HepG2 (cell line): ENCODE results near the gene ZNF563. TPM values are rescaled to one million over a fixed set of nuclear protein-coding genes. Genes with fewer than 3 reads are reported as not detected.

ENCODE experiments used
- ATAC-seq: fragments of 200-7000 bp; cut with Tn5 transposase; 3 replicates; pipeline ENCODE4 v1.9.1; 2020; ENCODE audit warnings: mild to moderate bottlenecking, moderate library complexity
- BruUV-seq: library from RNA; stranded (reverse); fragments of 400-500 nt; replicated peaks from 2 replicates; lab custom pipeline; 2021; lab: Mats Ljungman, UMichigan
- CTCF ChIA-PET: fragments of 300-600 bp; formaldehyde crosslinking; extraction: SDS; loops from one replicate; lab custom pipeline; 2021; ENCODE audit warnings: low total read pairs, inconsistent platforms, low intra/inter-chr PET ratio; lab: Yijun Ruan, JAX
- POLR2A ChIA-PET: fragments of 350-600 bp; sonication (Branson Sonifier 250); formaldehyde crosslinking; loops from one replicate; lab custom pipeline; 2020; ENCODE audit warnings: antibody characterized with exemption, inconsistent platforms; lab: Yijun Ruan, JAX
- DNase-seq: peaks from one replicate; pipeline ENCODE4 v3.0.0-alpha.2; 2015; ENCODE audit warnings: low spot score
- FAIRE-seq: peaks from 3 replicates; lab custom pipeline; 2011; peaks lifted over from hg19 to GRCh38; lab: Jason Lieb, UNC
- H2AFZ ChIP-seq: one replicate; pipeline ENCODE4 v1.6.1; 2011; ENCODE audit warnings: low read length, inconsistent platforms
- H3K27ac ChIP-seq: fragments of 300-600 bp; 3 replicates; pipeline ENCODE4 v1.8.0; 2011; ENCODE audit warnings: mixed run types, mild to moderate bottlenecking, mixed read lengths, low read length, inconsistent platforms; ENCODE audit not compliant: insufficient read depth; ENCODE audit errors: extremely low read length
- H3K27me3 ChIP-seq, 2 experiments: fragments of 200-600 bp in 1 of 2; 2 replicates in 1 of 2; 3 replicates in 1 of 2; pipeline versions ENCODE4 v1.6.0 to v1.8.0; 2011; ENCODE audit warnings: low read length in 2 of 2, mild to moderate bottlenecking in 2 of 2, moderate library complexity in 2 of 2, inconsistent platforms in 1 of 2; ENCODE audit not compliant: insufficient read depth in 2 of 2, control insufficient read depth in 1 of 2
- H3K36me3 ChIP-seq, 2 experiments: fragments of 200-600 bp in 1 of 2; replicated peaks in 1 of 2; 2 replicates in 1 of 2; 3 replicates in 1 of 2; pipeline versions ENCODE4 v1.5.1 to v1.8.0; 2011; ENCODE audit warnings: low read length in 2 of 2, inconsistent platforms in 1 of 2; ENCODE audit not compliant: insufficient read depth in 2 of 2, control insufficient read depth in 1 of 2
- H3K4me1 ChIP-seq: 2 replicates; pipeline ENCODE4 v1.5.1; 2012; ENCODE audit warnings: low read length, inconsistent platforms; ENCODE audit not compliant: insufficient read depth
- H3K4me2 ChIP-seq: 2 replicates; pipeline ENCODE4 v1.6.0; 2011; ENCODE audit warnings: low read depth, low read length, inconsistent platforms
- H3K4me3 ChIP-seq, 3 experiments: fragments of 200-600 bp in 1 of 3; sonication (generic), shearing (Covaris generic) in 1 of 3; replicated peaks in 1 of 3; 2 replicates each; pipeline ENCODE4 v1.5.1; 2011 to 2016; ENCODE audit warnings: low read length in 3 of 3, inconsistent platforms in 2 of 3, low read depth in 2 of 3, mild to moderate bottlenecking in 2 of 3, control low read depth in 1 of 3, mixed read lengths in 1 of 3; ENCODE audit not compliant: insufficient read depth in 1 of 3
- H3K79me2 ChIP-seq: one replicate; pipeline ENCODE4 v1.6.1; 2011; ENCODE audit warnings: low read length, inconsistent platforms; ENCODE audit not compliant: insufficient read depth
- H3K9ac ChIP-seq: 2 replicates; pipeline ENCODE4 v1.6.0; 2011; ENCODE audit warnings: mild to moderate bottlenecking, low read depth, low read length, inconsistent platforms; ENCODE audit not compliant: insufficient read depth
- H3K9me3 ChIP-seq: 2 replicates; pipeline ENCODE4 v1.5.1; 2012; ENCODE audit warnings: mild to moderate bottlenecking, low read length
- H4K20me1 ChIP-seq: 2 replicates; pipeline ENCODE4 v1.6.0; 2011; ENCODE audit warnings: inconsistent platforms, mild to moderate bottlenecking, low read length, moderate library complexity; ENCODE audit not compliant: insufficient read depth
- CEBPB ChIP-seq: IDR thresholded peaks from 2 replicates; pipeline ENCODE4 v1.6.1; 2011; ENCODE audit warnings: low read depth, low read length, improper control_type of control experiment, borderline replicate concordance
- PRMT3 ChIP-seq: sonication (generic); formaldehyde crosslinking; IDR thresholded peaks from 2 replicates; pipeline ENCODE4 v1.8.1; 2022; ENCODE audit warnings: low read depth, mild to moderate bottlenecking, moderate library complexity, missing genetic modification reagents, borderline replicate concordance
- PRPF4 ChIP-seq: fragments of 200-400 bp; formaldehyde crosslinking; IDR thresholded peaks from 2 replicates; pipeline ENCODE4 v1.6.1; 2016; ENCODE audit warnings: low read length, low read depth; ENCODE audit not compliant: poor library complexity, severe bottlenecking
- SMAD1 ChIP-seq: sonication (generic); formaldehyde crosslinking; IDR thresholded peaks from 2 replicates; pipeline ENCODE4 v1.4.0; 2020; ENCODE audit warnings: missing genetic modification reagents, low read depth, mild to moderate bottlenecking, borderline replicate concordance
- TERF1 ChIP-seq: sonication (generic); formaldehyde crosslinking; IDR thresholded peaks from 2 replicates; pipeline ENCODE4 v1.8.0; 2022; ENCODE audit warnings: mild to moderate bottlenecking, missing genetic modification reagents, moderate library complexity
- WGBS: methylation state at CpG from one replicate; pipeline ENCODE4 v1.1.6; 2017; ENCODE audit warnings: low lambda C conversion rate; 5-methylcytosine and 5-hydroxymethylcytosine counted together
- in situ Hi-C: cut with HindIII; loops from 2 replicates; pipeline ENCODE4 v1.10.0; 2017; ENCODE audit warnings: low pct_unique_long_range_greater_than_20kb; ENCODE audit not compliant: extremely low pct_ligation_motif_present
- intact Hi-C: fragments of 100-400 bp; cut with micrococcal nuclease; formaldehyde crosslinking; loops from one replicate; pipeline ENCODE4 v1.10.0; 2022; ENCODE audit not compliant: unreplicated experiment
- polyA plus RNA-seq, 8 experiments: library from polyadenylated mRNA; depleted of rRNA in 3 of 8; stranded (reverse) in 7 of 8; unstranded in 1 of 8; fragments of >200 nt; fragmentation: Illumina TruSeq in 4 of 8; extraction: Trizol in 4 of 8; gene quantifications; 2 replicates each; pipeline versions ENCODE4 v1.2.1 to v1.2.3, GENCODE V29; 2011 to 2016; ENCODE audit warnings: low read depth in 4 of 8, missing spikeins in 1 of 8, mixed read lengths in 1 of 8; ENCODE audit not compliant: insufficient read depth in 1 of 8
- total RNA-seq, 5 experiments: library from RNA; depleted of rRNA; stranded (reverse); fragments of >200 nt; fragmentation: Illumina TruSeq; extraction: Trizol; gene quantifications; 2 replicates each; pipeline ENCODE4 v1.2.3, GENCODE V29; 2016; ENCODE audit warnings: low read depth in 1 of 5

The ZNF563 gene
- total and polyA plus RNA-seq, 2 of the 13 experiments (the other 11 are each of a cell fraction or from before 2014, with no cell fraction given) = 7.5 to 19.5 TPM

- Histone ChIP-seq H2AFZ (no peak overlapping the region), H3K4me2 (peak overlapping the region; percentile 70), H3K36me3 (peaks cover 0 to 7% of the 10 kb centered on the region in 2 experiments; a peak in 1 of 5 replicates), H3K27me3 (no peaks in the 10 kb centered on the region), H3K27ac (peak overlapping the region; percentile 91), H3K4me1 (peaks cover 32% of the 10 kb centered on the region), H3K4me3 (peak overlapping the region; percentile 47 to 97 (median 60); a peak in 5 of 6 replicates), H4K20me1 (no peaks in the 10 kb centered on the region), H3K9ac (peak overlapping the region; percentile 88), H3K79me2 (peaks cover 37% of the 10 kb centered on the region), H3K9me3 (no peaks in the 10 kb centered on the region)
- in situ Hi-C loops = loop anchor here (10.0 kb wide), 1 partner anchor 70 kb away; the partner anchor contains the start of gene ZNF442
- TF ChIP-seq SMAD1 (CRISPR knock-in tag) = no peak
- TF ChIP-seq CEBPB = no peak
- no peak for TF ChIP-seq PRMT3
- TF ChIP-seq PRPF4 = peak; percentile 31
- no peak for TF ChIP-seq TERF1 (CRISPR knock-in tag)
- 61% methylated on average over 11 of the region's 11 CpGs for WGBS
- ATAC-seq (no peak), FAIRE-seq (no peak), DNase-seq (no peak)
- no TSS peak for BruUV-seq
- ChIA-PET POLR2A (interaction anchor here (1.0 to 4.1 kb wide), 11 partner anchors 10 to 316 kb away, joined by 3 to 78 read pairs (median 5); partner anchors contain the start of genes ZNF136, ZNF442, ZNF563 and ZNF625), CTCF (no interaction called here)
- intact Hi-C loops = no loop called here
These were observed 38.2 kb downstream of the ZNF563 start for GRCh38 chr19:12295191-12295590.
